GM12801 (cell line): ENCODE measurements around the gene DPYD.

Experiments used
- CTCF ChIP-seq: IDR thresholded peaks from one replicate; pipeline ENCODE4 v1.5.1; 2011; ENCODE audit warnings: control low read depth; ENCODE audit not compliant: insufficient read length; ENCODE audit errors: extremely low read depth

Gene DPYD

GRCh38 chr1:97377432-97378034 lies 543.3 kb downstream of the DPYD start:
- no peak for TF ChIP-seq CTCF

- TF ChIP-seq CTCF: no peak
These were observed 547.8 kb downstream of the DPYD start for GRCh38 chr1:97373000-97373399.

GRCh38 chr1:97372531-97372930 lies 548.3 kb downstream of the DPYD start:
- no peak for TF ChIP-seq CTCF

- TF ChIP-seq CTCF: no peak
These were observed 552.5 kb downstream of the DPYD start for GRCh38 chr1:97368296-97368695.

GRCh38 chr1:97366984-97367383 lies 553.9 kb downstream of the DPYD start:
- no peak for TF ChIP-seq CTCF

GRCh38 chr1:97365026-97365425 lies 555.8 kb downstream of the DPYD start:
- TF ChIP-seq CTCF: no peak

GRCh38 chr1:97364086-97364485 lies 556.7 kb downstream of the DPYD start:
- no peak for TF ChIP-seq CTCF

- no peak for TF ChIP-seq CTCF
These were observed 564.5 kb downstream of the DPYD start for GRCh38 chr1:97356309-97356708.
